Spleen (tissue), 11 donors: ENCODE measurements around the gene POU2F1. TPM values are rescaled to one million over a fixed set of nuclear protein-coding genes. Genes with fewer than 3 reads are reported as not detected.

Source experiments
- DNase-seq: peaks from one replicate; pipeline ENCODE4 v3.0.0-alpha.2; 2020
- H3K27ac ChIP-seq, 8 donors: fragments of 200-600 bp; sonication (generic) in 7 of 8; 1 replicate in 4 of 8; 2 replicates in 4 of 8; pipeline versions ENCODE4 v1.5.0 to v1.8.0; 2016 to 2021; ENCODE audit warnings: inconsistent platforms in 4 of 8, mild to moderate bottlenecking in 4 of 8, moderate library complexity in 1 of 8
- H3K27me3 ChIP-seq, 7 donors: fragments of 200-600 bp; sonication (generic) in 6 of 7; replicated peaks in 1 of 7; 1 replicate in 4 of 7; 2 replicates in 3 of 7; pipeline versions ENCODE4 v1.5.0 to v1.8.0; 2016 to 2021; ENCODE audit warnings: inconsistent platforms in 3 of 7, mild to moderate bottlenecking in 1 of 7
- H3K36me3 ChIP-seq, 6 donors: fragments of 200-600 bp; sonication (generic) in 5 of 6; 1 replicate in 4 of 6; 2 replicates in 2 of 6; pipeline versions ENCODE4 v1.5.0 to v1.8.0; 2016 to 2021; ENCODE audit warnings: inconsistent platforms in 2 of 6
- H3K4me1 ChIP-seq, 6 donors: fragments of 200-600 bp; sonication (generic) in 5 of 6; 1 replicate in 3 of 6; 2 replicates in 3 of 6; pipeline versions ENCODE4 v1.5.0 to v1.8.0; 2016 to 2021; ENCODE audit warnings: inconsistent platforms in 3 of 6
- H3K4me3 ChIP-seq, 8 donors: fragments of 200-600 bp; sonication (generic) in 7 of 8; 1 replicate in 4 of 8; 2 replicates in 4 of 8; pipeline versions ENCODE4 v1.5.0 to v1.8.0; 2016 to 2021; ENCODE audit warnings: inconsistent platforms in 4 of 8, mild to moderate bottlenecking in 4 of 8, moderate library complexity in 2 of 8
- H3K9me3 ChIP-seq, 8 donors: fragments of 200-600 bp; sonication (generic) in 7 of 8; 1 replicate in 4 of 8; 2 replicates in 4 of 8; pipeline versions ENCODE4 v1.5.0 to v1.8.0; 2016 to 2021; ENCODE audit warnings: inconsistent platforms in 4 of 8
- POLR2A ChIP-seq, 3 donors: fragments of 450-650 bp; IDR thresholded peaks; one replicate each; pipeline ENCODE4 v1.5.1; 2017; ENCODE audit warnings: antibody characterized with exemption in 3 of 3, mild to moderate bottlenecking in 1 of 3
- POLR2AphosphoS5 ChIP-seq, 3 donors: sonication (generic); formaldehyde crosslinking; IDR thresholded peaks; one replicate each; pipeline ENCODE4 v1.5.1; 2017; ENCODE audit warnings: antibody characterized with exemption in 3 of 3
- WGBS, 5 donors: extraction: QIAGEN DNeasy Blood & Tissue Kit in 3 of 5; methylation state at CpG; one replicate each; pipeline versions ENCODE4 v1.1.5 to v1.1.7; 2013 to 2018; 5-methylcytosine and 5-hydroxymethylcytosine counted together
- intact Hi-C: fragments of 100-400 bp; cut with DNase I; formaldehyde crosslinking; loops from one replicate; pipeline ENCODE4 v1.15.0; 2023; ENCODE audit warnings: low total_unique reads
- polyA plus RNA-seq, 3 donors: library from polyadenylated mRNA; stranded (reverse); fragments of 200-250 nt; gene quantifications; one replicate each; pipeline ENCODE4 v1.2.1, GENCODE V29; 2013
- total RNA-seq, 7 donors: library from RNA; depleted of rRNA in 3 of 7; stranded (reverse); fragments of >200 nt in 3 of 7; fragmentation: NEBNext Ultra II Directional in 4 of 7; extraction: Animal tissue kit (Norgen Biotek cat#: 25700) in 4 of 7; gene quantifications; one replicate each; pipeline versions ENCODE4 v1.1.0 to v1.2.1, GENCODE V29; 2016 to 2021
- TF ChIP-seq, protein P1 (sequence below), 11 experiments: fragments of 200-600 bp in 7 of 11; fragments of 450-650 bp in 4 of 11; sonication (generic) in 4 of 11; IDR thresholded peaks in 8 of 11; conservative IDR thresholded peaks in 3 of 11; 1 replicate in 7 of 11; 2 replicates in 4 of 11; pipeline versions ENCODE4 v1.4.0 to v1.8.0; 2016 to 2021; ENCODE audit warnings: antibody characterized with exemption in 11 of 11, inconsistent platforms in 4 of 11, mild to moderate bottlenecking in 1 of 11
- donor health status: healthy with polysubstance abuse.
- donor health status: DM: no; HTN: no; CAD: no; lungs with moderate emphysema.
- donor health status: DM: no; HTN: no; CAD: no.
- donor health status: Bipolar disorder and iron deficiency.
- donor health status: healthy.
- donor health status: DM: no; HTN: no; CAD: no.
- donor health status: DM: yes; HTN: yes; CAD: no.

POU2F1 gene
- total and polyA plus RNA-seq, 10 donors, result 1.8 to 60.3 (median 27.4) TPM

DNA sequence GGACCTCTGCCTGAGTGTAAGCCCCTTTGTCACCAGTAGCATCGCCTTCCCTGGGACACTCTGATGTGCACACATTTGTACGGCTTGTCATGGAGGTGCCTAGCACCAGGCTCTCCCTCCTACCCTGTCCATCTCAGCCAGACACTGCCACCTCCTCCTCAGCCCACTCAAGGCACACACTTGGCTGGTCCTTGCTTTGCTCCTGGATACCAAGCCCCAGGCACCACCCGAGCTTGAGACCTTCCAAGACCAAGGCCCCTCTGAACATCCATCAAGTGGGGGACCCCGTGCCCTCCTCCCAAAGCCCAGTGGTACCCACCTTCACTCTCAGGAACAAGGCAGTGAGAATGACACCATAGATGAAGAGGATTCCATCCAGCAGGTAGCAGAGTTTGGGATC lies 219.7 kb downstream of the POU2F1 start:
- WGBS, 5 donors, result 93 to 98% (median 94%) methylated on average over 4 of the region's 4 CpGs
- Histone ChIP-seq H3K27me3 (peaks cover 0 to 20% (median 2%) of the 10 kb centered on the region in 7 donors), H3K4me3 (no peak overlapping the region), H3K36me3 (peaks cover 0 to 21% (median 0%) of the 10 kb centered on the region in 6 donors), H3K4me1 (peaks cover 6 to 57% (median 26%) of the 10 kb centered on the region in 6 donors), H3K27ac (peak overlapping the region in 3 of 8 donors; percentile 15 to 56 (median 24)), H3K9me3 (no peaks in the 10 kb centered on the region)
- TF ChIP-seq, protein P1, sequence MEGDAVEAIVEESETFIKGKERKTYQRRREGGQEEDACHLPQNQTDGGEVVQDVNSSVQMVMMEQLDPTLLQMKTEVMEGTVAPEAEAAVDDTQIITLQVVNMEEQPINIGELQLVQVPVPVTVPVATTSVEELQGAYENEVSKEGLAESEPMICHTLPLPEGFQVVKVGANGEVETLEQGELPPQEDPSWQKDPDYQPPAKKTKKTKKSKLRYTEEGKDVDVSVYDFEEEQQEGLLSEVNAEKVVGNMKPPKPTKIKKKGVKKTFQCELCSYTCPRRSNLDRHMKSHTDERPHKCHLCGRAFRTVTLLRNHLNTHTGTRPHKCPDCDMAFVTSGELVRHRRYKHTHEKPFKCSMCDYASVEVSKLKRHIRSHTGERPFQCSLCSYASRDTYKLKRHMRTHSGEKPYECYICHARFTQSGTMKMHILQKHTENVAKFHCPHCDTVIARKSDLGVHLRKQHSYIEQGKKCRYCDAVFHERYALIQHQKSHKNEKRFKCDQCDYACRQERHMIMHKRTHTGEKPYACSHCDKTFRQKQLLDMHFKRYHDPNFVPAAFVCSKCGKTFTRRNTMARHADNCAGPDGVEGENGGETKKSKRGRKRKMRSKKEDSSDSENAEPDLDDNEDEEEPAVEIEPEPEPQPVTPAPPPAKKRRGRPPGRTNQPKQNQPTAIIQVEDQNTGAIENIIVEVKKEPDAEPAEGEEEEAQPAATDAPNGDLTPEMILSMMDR (IDR thresholded peaks at IDR 0.05 in 8 of 11, conservative IDR thresholded peaks at IDR 0.05 in 3 of 11), result no peak
- TF ChIP-seq POLR2AphosphoS5 (IDR thresholded peaks at IDR 0.05) (no peak), POLR2A (IDR thresholded peaks at IDR 0.05) (no peak)
- no peak for DNase-seq
- intact Hi-C loops, result loop anchor here (5.0 to 10.0 kb wide), 3 partner anchors 97 to 373 kb away; no protein-coding TSS in a partner anchor

DNA sequence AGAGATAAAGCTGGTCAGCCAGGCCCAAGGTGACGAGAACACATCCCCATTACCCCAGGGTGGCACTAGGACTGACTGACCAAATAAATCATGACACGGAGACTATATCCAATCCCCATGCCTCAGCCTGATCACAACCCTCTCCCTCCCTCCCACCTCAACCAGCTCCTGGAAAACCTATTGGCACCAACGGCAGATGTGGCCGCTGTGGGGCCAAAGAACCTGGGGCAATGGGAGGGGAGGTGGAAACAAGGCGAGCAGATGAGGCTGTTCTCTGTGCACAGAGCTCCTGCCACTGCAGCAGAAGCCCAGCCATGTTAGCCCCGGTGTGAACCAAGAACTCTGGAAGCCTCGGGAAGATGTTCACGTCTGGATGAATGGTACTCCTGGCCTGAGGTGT lies 220.1 kb downstream of the POU2F1 start:
- DNase-seq, result no peak
- intact Hi-C loops, result loop anchor here (5.0 to 10.0 kb wide), 3 partner anchors 97 to 373 kb away; no protein-coding TSS in a partner anchor
- 91 to 98% (median 94%) methylated on average over 8 of the region's 8 CpGs for WGBS, 5 donors
- Histone ChIP-seq H3K36me3 (peaks cover 0 to 17% (median 0%) of the 10 kb centered on the region in 6 donors), H3K4me3 (no peak overlapping the region), H3K27me3 (peaks cover 0 to 20% (median 2%) of the 10 kb centered on the region in 7 donors), H3K9me3 (no peaks in the 10 kb centered on the region), H3K4me1 (peaks cover 6 to 62% (median 26%) of the 10 kb centered on the region in 6 donors), H3K27ac (peak overlapping the region in 2 of 8 donors; percentile 15 to 31)
- TF ChIP-seq POLR2A (IDR thresholded peaks at IDR 0.05) (no peak), POLR2AphosphoS5 (IDR thresholded peaks at IDR 0.05) (no peak)
- TF ChIP-seq, protein P1 (IDR thresholded peaks at IDR 0.05 in 8 of 11, conservative IDR thresholded peaks at IDR 0.05 in 3 of 11), result no peak

DNA sequence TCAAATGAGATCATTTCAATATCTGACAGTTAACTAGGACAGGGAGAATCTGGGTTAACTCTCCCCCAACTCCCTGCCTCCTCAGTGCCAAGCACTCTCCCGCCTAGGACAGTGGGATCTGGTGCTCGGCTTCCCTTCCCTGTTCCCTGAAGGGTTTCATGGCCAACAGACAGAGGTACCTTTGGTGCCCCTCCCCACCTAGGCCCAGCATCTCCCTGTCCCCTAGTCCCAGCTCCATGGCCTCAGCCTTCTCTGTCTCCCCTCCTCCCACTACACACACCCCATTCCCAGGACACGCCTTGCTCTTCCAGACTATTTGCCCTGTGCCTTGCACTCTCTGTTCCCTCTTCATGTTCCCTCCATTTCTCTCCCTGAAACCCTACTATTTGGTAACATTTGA lies 220.5 kb downstream of the POU2F1 start:
- H3K4me1 ChIP-seq, result peaks cover 6 to 66% (median 26%) of the 10 kb centered on the region in 6 donors
- peak overlapping the region in 2 of 8 donors; percentile 28 to 31 for H3K27ac ChIP-seq
- 91 to 97% (median 95%) methylated on average over 3 of the region's 3 CpGs for WGBS, 5 donors
- DNase-seq, result no peak
- no peak overlapping the region for H3K4me3 ChIP-seq
- H3K27me3 ChIP-seq, result peaks cover 0 to 20% (median 2%) of the 10 kb centered on the region in 7 donors
- no peak for TF ChIP-seq POLR2AphosphoS5 (IDR thresholded peaks at IDR 0.05)
- TF ChIP-seq POLR2A (IDR thresholded peaks at IDR 0.05), result no peak
- TF ChIP-seq, protein P1 (IDR thresholded peaks at IDR 0.05 in 8 of 11, conservative IDR thresholded peaks at IDR 0.05 in 3 of 11), result no peak
- intact Hi-C loops, result loop anchor here (5.0 to 10.0 kb wide), 3 partner anchors 96 to 374 kb away; no protein-coding TSS in a partner anchor
- peaks cover 0 to 16% (median 0%) of the 10 kb centered on the region in 6 donors for H3K36me3 ChIP-seq
- H3K9me3 ChIP-seq, result no peaks in the 10 kb centered on the region

DNA sequence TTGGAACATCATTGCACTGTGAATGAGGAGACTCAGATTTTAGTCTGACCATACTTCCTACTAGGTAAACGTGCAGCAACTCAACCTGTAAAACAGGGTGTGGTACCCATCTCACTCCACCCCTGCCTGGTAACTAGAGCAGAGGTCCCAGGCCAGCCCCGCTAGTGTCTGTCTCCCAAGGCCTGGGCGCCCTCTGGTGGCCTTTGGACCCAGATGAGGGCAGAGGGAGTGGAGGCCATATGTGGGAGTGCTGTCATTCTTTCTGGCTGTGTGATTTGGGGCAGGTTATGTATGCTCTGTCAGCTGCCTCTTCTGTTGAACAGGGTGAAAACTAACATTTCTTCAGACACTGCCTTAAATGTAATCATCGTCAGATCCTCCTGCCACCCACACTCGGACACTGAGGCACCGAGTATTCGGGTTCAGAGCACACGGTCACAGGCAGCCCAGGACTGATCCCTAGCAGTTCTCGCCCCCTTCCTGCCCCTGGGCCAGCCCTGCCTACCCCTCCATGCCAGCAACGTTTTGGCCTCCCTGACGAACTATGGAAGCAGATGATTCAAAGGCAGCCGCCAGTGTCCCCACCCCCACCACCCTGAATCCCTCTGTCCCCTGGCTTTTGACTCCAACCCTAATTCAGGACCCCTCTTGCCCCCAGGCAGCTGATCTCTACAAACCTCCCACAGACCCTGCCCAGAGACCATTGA lies 221.6 kb downstream of the POU2F1 start:
- Histone ChIP-seq H3K27ac (peak overlapping the region in 3 of 8 donors; percentile 0 to 57 (median 28)), H3K4me3 (no peak overlapping the region), H3K9me3 (no peaks in the 10 kb centered on the region), H3K27me3 (peaks cover 0 to 20% (median 2%) of the 10 kb centered on the region in 7 donors), H3K4me1 (peaks cover 11 to 72% (median 36%) of the 10 kb centered on the region in 6 donors), H3K36me3 (peaks cover 0 to 16% (median 0%) of the 10 kb centered on the region in 6 donors)
- TF ChIP-seq POLR2A (IDR thresholded peaks at IDR 0.05), result no peak
- TF ChIP-seq POLR2AphosphoS5 (IDR thresholded peaks at IDR 0.05), result peak in 2 of 3 donors; percentile 61 to 69
- TF ChIP-seq, protein P1 (IDR thresholded peaks at IDR 0.05 in 8 of 11, conservative IDR thresholded peaks at IDR 0.05 in 3 of 11), result peak; percentile 78 to 95 (median 88)
- intact Hi-C loops, result loop anchor here (5.0 to 10.0 kb wide), 3 partner anchors 95 to 375 kb away; no protein-coding TSS in a partner anchor
- peak; percentile 96 for DNase-seq
- WGBS, 5 donors, result 52 to 57% (median 56%) methylated on average over 12 of the region's 12 CpGs
